KOPT-K1 (cell line): ENCODE measurements around the gene KLK12.
"Not testable (repeated sequence)": the region's sequence is repeated elsewhere in the genome, so short reads cannot be mapped to it uniquely, and the experiment has no call there.

Experiments used
- H3K27ac ChIP-seq: fragments of 200-600 bp; sonication (generic); 2 replicates; pipeline ENCODE4 v1.5.1; 2016; ENCODE audit warnings: antibody characterized with exemption, mild to moderate bottlenecking, low read depth, low read length; ENCODE audit not compliant: poor library complexity, severe bottlenecking
- H3K36me3 ChIP-seq: fragments of 200-600 bp; sonication (generic); 2 replicates; pipeline ENCODE4 v1.5.1; 2017; ENCODE audit warnings: antibody characterized with exemption, mild to moderate bottlenecking, low read length, moderate library complexity; ENCODE audit not compliant: insufficient read depth
- H3K9me3 ChIP-seq: fragments of 200-600 bp; sonication (generic); 2 replicates; pipeline ENCODE4 v1.5.1; 2017; ENCODE audit warnings: antibody characterized with exemption, low read length, mild to moderate bottlenecking; ENCODE audit not compliant: insufficient read depth, poor library complexity, severe bottlenecking

The KLK12 gene

GRCh38 chr19:50992666-50993035 lies 42.2 kb downstream of the KLK12 start:
- H3K27ac ChIP-seq: no peak overlapping the region
- H3K9me3 ChIP-seq: no peaks in the 10 kb centered on the region
- H3K36me3 ChIP-seq: no peaks in the 10 kb centered on the region

- not testable (repeated sequence) for H3K9me3 ChIP-seq, H3K27ac ChIP-seq, H3K36me3 ChIP-seq
These were observed 50.4 kb downstream of the KLK12 start for GRCh38 chr19:50984416-50984815.

DNA sequence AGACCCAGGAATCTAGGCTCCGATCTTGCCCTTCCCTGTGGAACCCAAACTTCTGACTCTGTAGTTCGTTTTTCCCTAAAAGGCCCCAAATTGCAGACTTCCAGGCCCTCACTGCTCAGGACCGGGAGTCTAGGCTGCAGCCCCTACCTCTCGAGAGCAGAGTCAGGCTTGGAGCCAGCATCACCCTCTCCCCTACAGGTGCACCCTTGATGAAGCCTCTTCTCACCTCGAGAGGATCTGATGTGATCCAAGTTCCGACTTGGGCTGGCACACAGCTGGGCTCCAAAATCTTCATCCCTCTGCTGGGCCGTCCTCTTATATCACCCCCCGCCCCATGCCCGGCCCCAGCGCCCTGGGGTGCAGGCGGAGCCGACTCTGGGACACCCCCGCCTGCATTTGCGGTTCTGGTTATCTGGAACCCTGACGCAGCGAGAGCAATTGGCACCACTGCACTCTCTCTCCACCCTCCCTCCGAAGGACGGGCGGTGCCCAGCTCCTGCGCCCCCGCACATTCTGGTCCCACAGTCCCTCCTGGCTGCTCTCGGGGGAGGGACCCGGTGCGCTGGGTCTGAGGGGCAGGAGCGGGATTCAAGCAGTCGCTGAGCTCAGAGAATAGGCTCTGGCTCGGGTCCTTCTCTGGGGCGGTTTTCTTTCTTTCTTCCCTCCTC lies 51.0 kb downstream of the KLK12 start, which contains the start of gene KLK7:
Gene KLK7, minus strand, starts transcription at position 293 of the 668 bp plus-strand sequence. CDS start 1,518 bp downstream, outside the sequence.
- Histone ChIP-seq H3K9me3 (no peaks in the 10 kb centered on the region), H3K27ac (no peak within 1 kb of the TSS), H3K36me3 (no peaks in the 10 kb centered on the region)

- Histone ChIP-seq H3K9me3 (no peaks in the 10 kb centered on the region), H3K27ac (no peak overlapping the region), H3K36me3 (no peaks in the 10 kb centered on the region)
These were observed 52.6 kb downstream of the KLK12 start for GRCh38 chr19:50982186-50982585.

- H3K36me3 ChIP-seq: no peaks in the 10 kb centered on the region
- no peaks in the 10 kb centered on the region for H3K9me3 ChIP-seq
- no peak overlapping the region for H3K27ac ChIP-seq
These were observed 53.1 kb downstream of the KLK12 start for GRCh38 chr19:50981587-50982146.

DNA sequence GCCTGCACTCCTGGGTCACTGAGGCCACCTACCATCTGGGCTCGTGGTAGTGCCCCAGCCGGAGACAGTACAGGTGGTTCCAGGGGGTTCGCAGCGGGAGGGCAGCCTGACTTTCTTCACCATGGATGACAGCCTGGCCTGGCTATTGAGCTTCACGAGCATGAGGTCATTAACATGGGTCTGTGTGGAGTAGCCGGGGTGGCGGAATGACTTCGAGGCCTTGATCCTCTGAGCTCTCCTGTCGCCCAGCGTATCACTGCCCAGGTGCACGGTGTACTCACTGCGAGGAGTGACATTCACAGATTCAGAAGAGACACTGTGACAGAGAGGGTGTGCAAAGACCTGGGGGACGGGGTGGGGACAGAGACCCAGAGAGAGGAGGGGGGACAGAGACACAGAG lies 54.6 kb downstream of the KLK12 start:
- H3K36me3 ChIP-seq: no peaks in the 10 kb centered on the region
- no peak overlapping the region for H3K27ac ChIP-seq
- no peaks in the 10 kb centered on the region for H3K9me3 ChIP-seq

GRCh38 chr19:50979758-50980157 lies 55.0 kb downstream of the KLK12 start:
- no peak overlapping the region for H3K27ac ChIP-seq

More at GRCh38 chr19:50979758-50980157, 55.0 kb downstream of the KLK12 start:
- Histone ChIP-seq H3K36me3 (no peaks in the 10 kb centered on the region), H3K9me3 (no peaks in the 10 kb centered on the region)
